Hypothalamus (tissue), 51 donors: ENCODE measurements around the gene TTLL11.

Experiments
- DNase-seq, 51 donors: peaks; one replicate each; lab custom pipeline; 2025; lab: John Stamatoyannopoulos, UW

Gene TTLL11

GRCh38 chr9:121888438-121888775, 204.7 kb downstream of the TTLL11 start:
- peak in 13 of 51 donors; percentile 2 to 64 (median 38) for DNase-seq

- DNase-seq: no peak
These were observed 205.3 kb downstream of the TTLL11 start for GRCh38 chr9:121887553-121888437.

- no peak for DNase-seq
These were observed 206.2 kb downstream of the TTLL11 start for GRCh38 chr9:121886759-121887485.

GRCh38 chr9:121885345-121885901, 207.7 kb downstream of the TTLL11 start:
- DNase-seq: no peak

- DNase-seq: peak in 36 of 51 donors; percentile 10 to 73 (median 54)
These were observed 209.0 kb downstream of the TTLL11 start for GRCh38 chr9:121884057-121884541.

GRCh38 chr9:121883281-121884056, 209.6 kb downstream of the TTLL11 start:
- DNase-seq: peak in 2 of 51 donors; percentile 21 to 23

- DNase-seq: no peak
These were observed 211.1 kb downstream of the TTLL11 start for GRCh38 chr9:121881920-121882500.

GRCh38 chr9:121880343-121880898, 212.7 kb downstream of the TTLL11 start:
- DNase-seq: no peak

GRCh38 chr9:121878271-121878822, 214.8 kb downstream of the TTLL11 start:
- DNase-seq: no peak

GRCh38 chr9:121876658-121877271, 216.3 kb downstream of the TTLL11 start:
- no peak for DNase-seq

- DNase-seq: no peak
These were observed 216.9 kb downstream of the TTLL11 start for GRCh38 chr9:121876255-121876654.

- DNase-seq: no peak
These were observed 218.6 kb downstream of the TTLL11 start for GRCh38 chr9:121874524-121874923.

- DNase-seq: no peak
These were observed 221.6 kb downstream of the TTLL11 start for GRCh38 chr9:121871431-121872025.

GRCh38 chr9:121870271-121870670, 222.8 kb downstream of the TTLL11 start:
- no peak for DNase-seq

- no peak for DNase-seq
These were observed 224.5 kb downstream of the TTLL11 start for GRCh38 chr9:121868626-121869025.

- no peak for DNase-seq
These were observed 226.2 kb downstream of the TTLL11 start for GRCh38 chr9:121866927-121867326.

GRCh38 chr9:121865884-121866283, 227.2 kb downstream of the TTLL11 start:
- DNase-seq: no peak

- no peak for DNase-seq
These were observed 228.0 kb downstream of the TTLL11 start for GRCh38 chr9:121865060-121865459.

GRCh38 chr9:121863955-121864354, 229.2 kb downstream of the TTLL11 start:
- DNase-seq: no peak
